ENCODE measurements around the gene PAQR7.

The PAQR7 gene

DNA sequence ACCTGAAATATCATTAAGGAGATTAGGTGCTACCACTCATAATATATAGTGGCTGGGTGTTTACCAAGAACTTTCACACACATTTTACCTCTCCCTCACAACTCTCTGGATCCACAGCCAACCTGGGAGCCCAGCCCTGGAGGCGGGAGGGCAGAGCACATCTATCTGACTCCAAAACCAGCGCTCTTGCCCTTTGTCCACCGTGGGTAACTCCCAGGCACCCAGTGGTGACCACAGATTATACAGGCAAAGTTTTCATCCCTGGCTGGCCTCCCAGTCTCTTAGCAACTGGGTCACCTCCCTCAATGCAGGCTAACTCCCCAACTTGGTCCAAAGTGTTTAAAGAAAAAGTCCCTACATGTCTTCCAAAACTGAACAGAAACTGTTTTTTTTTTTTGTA is 2.4 kb downstream of the PAQR7 start:
- DNase-seq, result no peak

DNA sequence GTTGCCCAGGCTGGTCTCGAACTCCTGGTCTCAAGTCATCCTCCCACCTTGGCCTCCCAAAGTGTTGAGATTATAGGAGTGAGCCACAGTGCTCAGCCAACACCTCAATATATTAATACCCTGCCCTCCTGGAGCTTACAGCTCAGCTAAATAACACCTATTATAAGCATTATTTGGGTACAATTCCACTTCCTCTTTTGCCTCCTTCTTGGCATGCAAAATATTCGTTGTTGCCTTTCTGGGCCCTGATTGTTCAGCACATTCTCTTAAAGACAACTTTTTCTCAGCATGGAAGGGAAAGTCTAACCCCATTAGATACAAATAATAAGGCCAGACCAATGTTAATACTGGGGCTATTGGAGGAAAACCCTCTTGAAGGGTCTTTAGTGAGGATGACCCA is 2.8 kb downstream of the PAQR7 start:
- no peak for DNase-seq

- DNase-seq, result no peak
Measured at GRCh38 chr1:25871704-25872494, 3.6 kb downstream of the PAQR7 start.

DNA sequence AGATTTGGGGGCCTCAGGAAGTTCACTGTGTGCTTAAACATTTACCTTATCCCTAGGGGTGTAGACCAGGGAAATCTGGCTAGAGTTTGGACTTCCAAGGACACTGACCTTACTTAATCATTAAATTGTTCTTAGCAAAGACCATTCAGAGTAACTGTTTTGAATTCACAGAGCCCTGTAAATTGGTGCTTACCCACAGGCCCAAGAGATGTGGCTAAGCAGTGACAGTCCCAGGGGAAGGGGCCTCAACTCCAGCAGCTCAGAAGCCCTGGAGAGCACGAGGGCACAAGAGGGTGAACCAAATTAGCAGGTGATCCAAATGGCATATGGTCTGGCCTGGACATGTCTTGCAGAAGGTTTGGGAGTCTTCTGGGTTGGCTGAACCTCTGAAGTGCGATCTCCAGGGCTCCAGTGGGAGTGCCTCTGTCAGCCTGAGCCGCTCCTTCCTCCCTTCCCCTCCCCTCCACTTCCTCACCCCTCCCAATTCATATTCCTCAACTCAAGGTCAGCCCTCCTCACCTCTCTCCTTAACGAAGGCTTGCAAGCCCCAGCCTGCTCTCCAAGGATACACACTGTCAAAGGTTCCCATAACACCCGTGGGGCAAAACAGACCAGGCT is 4.3 kb downstream of the PAQR7 start:
- DNase-seq, result no peak

DNA sequence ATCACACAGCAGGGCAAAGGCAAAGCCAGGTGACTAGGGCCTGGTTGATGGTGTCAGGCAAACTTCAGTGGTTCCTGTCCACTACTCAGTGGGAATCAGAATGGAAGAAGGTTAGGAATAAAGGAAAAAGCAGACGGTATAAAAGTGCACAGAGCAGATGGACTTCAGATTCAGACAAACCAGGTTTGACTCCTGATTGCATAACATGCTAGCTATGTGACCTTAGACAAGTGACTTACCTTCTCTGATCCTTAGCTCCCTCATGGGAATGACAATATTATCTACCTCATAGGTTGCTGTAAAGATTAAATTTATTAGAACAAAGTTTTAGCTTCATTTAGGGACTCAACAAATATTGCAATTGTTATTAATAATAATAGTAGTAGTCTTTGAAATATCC is 4.9 kb downstream of the PAQR7 start:
- DNase-seq, result no peak

DNA sequence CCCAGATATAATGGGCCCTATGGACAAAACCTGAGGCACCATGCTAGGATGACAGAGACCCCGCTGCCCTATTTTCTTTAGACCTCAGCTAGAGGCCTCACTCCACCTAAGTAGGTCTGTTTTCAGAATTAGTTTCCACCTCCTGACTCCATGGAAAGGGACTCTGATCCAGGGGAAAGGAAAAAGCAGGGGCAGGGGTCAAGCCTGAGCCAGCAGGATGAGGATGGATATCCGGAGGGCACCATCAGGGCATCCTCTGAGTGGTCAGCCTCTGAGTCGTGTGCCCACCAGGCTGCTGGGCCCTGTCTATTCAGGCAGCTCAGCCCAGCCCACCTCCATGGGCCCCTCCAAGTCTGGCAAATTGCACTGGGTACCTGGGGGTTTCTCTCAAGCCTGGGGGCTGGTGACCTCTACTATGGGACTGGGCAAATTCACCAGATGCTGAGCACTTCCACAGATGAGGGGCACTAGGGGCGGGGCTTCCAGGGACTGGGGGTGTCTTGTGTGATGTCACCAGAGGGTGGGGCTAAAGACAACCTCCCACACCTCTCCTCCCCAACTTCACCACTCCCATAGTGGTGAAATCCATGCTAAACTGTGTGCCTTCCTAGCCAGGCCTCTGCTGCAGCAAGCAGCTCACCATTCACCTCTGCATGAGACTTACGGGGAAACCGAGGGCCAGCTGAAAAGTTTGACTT is 5.5 kb downstream of the PAQR7 start:
- DNase-seq, result no peak

GRCh38 chr1:25867210-25867991 is 8.1 kb downstream of the PAQR7 start:
- no peak for DNase-seq

GRCh38 chr1:25866288-25866687 is 9.2 kb downstream of the PAQR7 start:
- no peak for DNase-seq

- no peak for DNase-seq
Measured at GRCh38 chr1:25864434-25864833, 11.1 kb downstream of the PAQR7 start.

- DNase-seq, result no peak
Measured at GRCh38 chr1:25863486-25864262, 11.8 kb downstream of the PAQR7 start.

DNA sequence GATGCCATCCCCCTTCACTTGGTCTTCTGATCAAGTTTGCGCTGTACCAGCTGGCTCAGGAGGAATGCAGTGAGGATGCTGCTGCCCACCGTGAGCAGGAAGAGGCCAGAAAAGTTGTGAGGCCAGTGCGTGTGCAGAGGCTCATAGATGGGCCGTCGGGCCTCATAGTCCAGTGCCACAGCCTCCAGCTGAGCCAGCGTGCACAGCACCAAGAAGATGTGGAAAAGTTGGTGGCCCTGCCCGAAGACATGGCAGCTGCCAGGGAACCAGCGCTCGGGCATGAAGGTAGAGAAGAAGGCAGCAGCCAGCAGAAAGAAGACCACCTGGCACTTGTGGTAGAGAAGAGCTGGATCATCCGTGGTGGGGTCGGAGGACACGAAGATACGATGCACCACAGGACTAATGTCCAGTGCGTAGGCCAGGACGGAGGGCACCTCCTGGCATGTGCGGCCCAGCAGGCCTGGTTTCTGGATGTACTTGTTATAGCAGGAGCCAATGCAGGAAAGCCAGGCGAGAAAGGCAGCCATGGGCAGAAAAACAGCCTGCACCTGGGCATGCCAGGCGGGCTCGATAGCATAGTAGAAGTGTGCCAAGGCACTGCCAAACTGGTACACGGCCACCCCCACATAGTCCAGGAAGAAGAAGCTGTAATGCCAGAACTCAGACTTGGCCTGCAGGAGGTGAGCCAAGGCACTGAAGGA is 12.6 kb downstream of the PAQR7 start:
- DNase-seq, result no peak

- DNase-seq, result no peak
Measured at GRCh38 chr1:25861316-25862286, 13.9 kb downstream of the PAQR7 start.

DNA sequence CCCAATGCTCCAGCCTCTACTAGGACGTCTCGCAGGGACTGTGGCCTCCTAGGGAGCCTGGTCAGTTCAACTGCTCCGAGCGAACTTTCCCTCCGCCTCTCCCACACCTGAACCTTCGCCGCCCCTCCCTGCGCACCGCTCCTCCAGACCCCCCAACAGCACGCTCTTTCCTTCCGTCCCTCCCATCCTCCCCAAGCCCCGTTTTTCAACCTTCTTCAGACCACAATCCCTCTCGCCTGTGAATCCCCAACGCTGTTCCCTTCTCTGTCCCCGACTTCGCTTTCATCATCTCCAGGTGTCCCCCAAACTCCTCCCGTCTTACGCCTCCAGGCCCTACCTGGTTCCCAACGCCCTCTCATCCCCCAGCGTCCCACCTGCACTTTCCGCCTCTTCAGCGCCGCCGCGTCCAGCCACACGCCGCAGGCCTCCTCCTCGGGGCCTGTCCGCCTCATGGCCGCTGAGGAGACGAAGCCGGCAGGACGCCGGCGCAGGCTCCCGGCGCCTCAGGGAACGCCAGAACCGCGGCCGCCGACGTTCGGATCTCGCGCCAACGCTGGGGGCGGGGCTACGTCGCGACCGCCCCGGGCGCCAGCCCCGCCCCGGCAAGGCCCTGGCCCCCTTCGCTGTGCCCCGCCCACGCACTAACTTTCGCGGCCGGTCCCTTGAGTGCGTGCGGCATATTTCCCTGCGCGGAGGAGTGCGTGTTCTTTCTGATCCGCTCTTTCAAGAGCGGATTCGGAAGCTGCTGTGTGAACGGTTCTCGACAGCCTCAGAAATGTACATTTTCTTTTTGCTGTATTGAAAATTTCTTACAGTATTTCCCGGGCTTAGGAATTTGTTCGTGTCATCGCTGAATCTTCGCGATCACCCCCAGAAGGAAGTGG is 16.4 kb downstream of the PAQR7 start, which contains the start of gene AUNIP:
AUNIP (minus strand) TSS at position 552 of the 884 bp plus-strand sequence; CDS start at position 452, 100 bp downstream.
- DNase-seq, result peak; percentile 70 to 83

DNA sequence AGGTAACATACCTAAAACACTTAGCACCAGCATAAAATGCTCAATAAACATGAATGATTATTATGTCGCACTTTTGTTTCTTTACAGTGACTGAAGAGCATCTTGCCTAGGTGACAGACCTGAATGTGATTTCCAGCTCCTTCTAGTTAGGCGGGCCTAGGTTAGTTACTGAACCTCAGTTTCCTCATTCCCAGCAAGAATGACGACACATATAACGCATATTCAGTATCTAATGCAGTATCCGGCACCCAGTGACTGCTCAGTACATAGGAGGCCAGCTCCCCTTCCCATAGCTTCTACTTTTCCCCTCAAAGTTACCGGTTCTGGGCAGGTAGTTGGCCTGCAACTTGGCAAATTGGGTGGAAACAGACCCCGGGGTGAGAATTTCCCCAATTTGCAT is 17.0 kb downstream of the PAQR7 start:
- no peak for DNase-seq

DNA sequence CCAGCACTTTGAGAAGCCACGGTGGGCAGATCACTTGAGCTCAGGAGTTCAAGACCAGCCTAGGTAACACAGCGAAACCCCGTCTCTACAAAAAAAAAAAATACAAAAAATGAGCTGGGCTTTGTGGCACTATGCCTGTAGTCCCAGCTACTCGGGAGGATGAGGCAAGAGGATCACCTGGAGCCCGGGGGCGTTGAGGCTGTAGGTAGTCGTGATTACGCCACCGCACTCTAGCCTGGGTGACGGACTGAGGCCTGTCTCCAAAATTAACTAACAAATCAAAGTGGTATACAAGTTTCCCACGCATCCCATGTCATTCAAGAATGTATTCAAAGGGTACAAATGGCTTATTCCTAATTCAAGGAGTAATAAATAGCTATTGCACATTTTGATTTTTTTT is 18.7 kb downstream of the PAQR7 start:
- no peak for DNase-seq

DNA sequence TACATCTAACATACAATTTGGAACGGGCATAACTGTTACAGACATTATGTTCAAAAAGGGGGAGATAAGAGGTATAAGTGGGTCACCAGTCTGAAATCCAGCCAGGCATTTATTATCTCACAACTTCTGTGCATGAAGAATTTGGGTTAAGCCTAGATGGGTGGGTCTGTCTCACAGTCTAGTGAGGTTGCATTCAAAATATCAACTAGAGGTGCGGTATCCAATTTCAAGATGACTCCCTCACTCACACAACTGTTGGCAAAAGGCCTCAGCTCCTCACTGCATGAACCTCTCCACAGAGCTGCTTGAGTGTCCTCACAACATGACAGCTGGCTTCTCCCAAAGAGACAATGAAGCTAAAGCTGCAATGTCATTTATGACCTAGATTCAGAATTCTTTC is 21.0 kb downstream of the PAQR7 start:
- no peak for DNase-seq

- no peak for DNase-seq
Measured at GRCh38 chr1:25848531-25848930, 27.0 kb downstream of the PAQR7 start.

- no peak for DNase-seq
Measured at GRCh38 chr1:25847929-25848328, 27.6 kb downstream of the PAQR7 start.

- DNase-seq, result no peak
Measured at GRCh38 chr1:25845664-25846063, 29.8 kb downstream of the PAQR7 start.

Data from NCI-H2081 (cell line).